ENCODE data around the gene PLPPR3. TPM values are rescaled to one million over a fixed set of nuclear protein-coding genes. Genes with fewer than 3 reads are reported as not detected.

PLPPR3 gene
- total RNA-seq, 2 donors from 2014 or later, result 0.27 to 20.3 TPM

GRCh38 chr19:814152-815078, 7.3 kb downstream of the PLPPR3 start:
- TF ChIP-seq POLR2AphosphoS5 (IDR thresholded peaks at IDR 0.05), result no peak
- TF ChIP-seq POLR2A (IDR thresholded peaks at IDR 0.05), result no peak
- no peak overlapping the region for H3K27ac ChIP-seq
- intact Hi-C loops (cut with DNase I), result no loop called here
- H3K36me3 ChIP-seq, result peaks cover 8 to 20% of the 10 kb centered on the region in 2 donors
- no peaks in the 10 kb centered on the region for H3K4me1 ChIP-seq (replicated peaks)
- 87% methylated on average over 43 of the region's 49 CpGs for WGBS
- H3K27me3 ChIP-seq (replicated peaks; ENCODE audit: insufficient read depth), result no peaks in the 10 kb centered on the region
- no peak for DNase-seq (ENCODE audit: low spot score)
- no peak overlapping the region for H3K4me3 ChIP-seq
- no peaks in the 10 kb centered on the region for H3K9me3 ChIP-seq

GRCh38 chr19:813219-814151, 8.3 kb downstream of the PLPPR3 start:
- Histone ChIP-seq H3K9me3 (no peaks in the 10 kb centered on the region), H3K4me3 (no peak overlapping the region), H3K27me3 (replicated peaks; ENCODE audit: insufficient read depth) (no peaks in the 10 kb centered on the region), H3K36me3 (peaks cover 10 to 29% of the 10 kb centered on the region in 2 donors), H3K27ac (no peak overlapping the region), H3K4me1 (replicated peaks) (no peaks in the 10 kb centered on the region)
- intact Hi-C loops (cut with DNase I), result no loop called here
- no peak for DNase-seq (ENCODE audit: low spot score)
- WGBS, result 93% methylated on average over 60 of the region's 87 CpGs
- no peak for TF ChIP-seq POLR2AphosphoS5 (IDR thresholded peaks at IDR 0.05)
- TF ChIP-seq CTCF (IDR thresholded peaks at IDR 0.05), result no peak
- TF ChIP-seq POLR2A (IDR thresholded peaks at IDR 0.05), result no peak

GRCh38 chr19:812747-813218, 9.0 kb downstream of the PLPPR3 start:
- intact Hi-C loops (cut with DNase I), result no loop called here
- WGBS, result 89% methylated on average over 68 of the region's 72 CpGs
- no peak for DNase-seq (ENCODE audit: low spot score)
- Histone ChIP-seq H3K36me3 (peaks cover 17 to 36% of the 10 kb centered on the region in 2 donors), H3K27me3 (replicated peaks; ENCODE audit: insufficient read depth) (no peaks in the 10 kb centered on the region), H3K9me3 (no peaks in the 10 kb centered on the region), H3K4me1 (replicated peaks) (no peaks in the 10 kb centered on the region), H3K27ac (no peak overlapping the region), H3K4me3 (no peak overlapping the region)
- TF ChIP-seq POLR2A (IDR thresholded peaks at IDR 0.05) (no peak), CTCF (IDR thresholded peaks at IDR 0.05) (no peak), POLR2AphosphoS5 (IDR thresholded peaks at IDR 0.05) (no peak)

- Histone ChIP-seq H3K36me3 (peaks cover 22 to 37% of the 10 kb centered on the region in 2 donors), H3K9me3 (no peaks in the 10 kb centered on the region), H3K27me3 (replicated peaks; ENCODE audit: insufficient read depth) (no peaks in the 10 kb centered on the region), H3K27ac (no peak overlapping the region), H3K4me3 (no peak overlapping the region), H3K4me1 (replicated peaks) (no peaks in the 10 kb centered on the region)
- intact Hi-C loops (cut with DNase I), result no loop called here
- no peak for DNase-seq (ENCODE audit: low spot score)
- 89% methylated on average over 71 of the region's 80 CpGs for WGBS
- TF ChIP-seq POLR2A (IDR thresholded peaks at IDR 0.05) (no peak), POLR2AphosphoS5 (IDR thresholded peaks at IDR 0.05) (no peak)
These were observed 9.6 kb downstream of the PLPPR3 start for GRCh38 chr19:812049-812746.

- Histone ChIP-seq H3K27ac (no peak overlapping the region), H3K4me3 (no peak overlapping the region), H3K27me3 (replicated peaks; ENCODE audit: insufficient read depth) (no peaks in the 10 kb centered on the region), H3K4me1 (replicated peaks) (no peaks in the 10 kb centered on the region), H3K9me3 (no peaks in the 10 kb centered on the region), H3K36me3 (peaks cover 27 to 38% of the 10 kb centered on the region in 2 donors)
- intact Hi-C loops (cut with DNase I), result no loop called here
- WGBS, result 89% methylated on average over 20 of the region's 20 CpGs
- no peak for DNase-seq (ENCODE audit: low spot score)
- TF ChIP-seq POLR2AphosphoS5 (IDR thresholded peaks at IDR 0.05) (no peak), CTCF (IDR thresholded peaks at IDR 0.05) (no peak), POLR2A (IDR thresholded peaks at IDR 0.05) (no peak)
These were observed 10.2 kb downstream of the PLPPR3 start for GRCh38 chr19:811506-812048.
